ENCODE results near the gene TSPEAR. TPM values are rescaled to one million over a fixed set of nuclear protein-coding genes. Genes with fewer than 3 reads are reported as not detected.

Gene TSPEAR
- total and polyA plus RNA-seq, 2 donors (not counting 1 experiment from before 2014, with no cell fraction given) = not detected

GRCh38 chr21:44516342-44516741 lies 195.0 kb downstream of the TSPEAR start:
- Histone ChIP-seq H3K79me2 (ENCODE audit: control insufficient read depth, insufficient read depth, low read length) (no peaks in the 10 kb centered on the region), H3K27me3 (replicated peaks in 1 of 4; ENCODE audit: control extremely low read depth in 1 of 4, control insufficient read depth in 3 of 4, insufficient read depth in 4 of 4, low read length in 3 of 4) (peaks cover 0 to 3% (median 0%) of the 10 kb centered on the region in 4 experiments), H3K9ac (ENCODE audit: low read length) (no peak overlapping the region), H3K27ac (ENCODE audit: low read length in 2 of 2) (no peak overlapping the region), H3K4me1 (ENCODE audit: control insufficient read depth in 2 of 2, insufficient read depth in 2 of 2, low read length in 2 of 2) (no peaks in the 10 kb centered on the region), H4K20me1 (ENCODE audit: control insufficient read depth, insufficient read depth, low read length, poor library complexity, severe bottlenecking) (no peaks in the 10 kb centered on the region), H2AFZ (ENCODE audit: insufficient read depth, low read depth, low read length, poor library complexity, severe bottlenecking) (no peak overlapping the region), H3K4me2 (replicated peaks; ENCODE audit: low read depth, low read length, poor library complexity, severe bottlenecking) (no peak overlapping the region), H3K36me3 (replicated peaks in 1 of 2; ENCODE audit: control extremely low read depth in 1 of 2, control insufficient read depth in 1 of 2, extremely low read depth in 1 of 2, insufficient read depth in 2 of 2, low read length in 1 of 2) (no peaks in the 10 kb centered on the region), H3K9me3 (ENCODE audit: control extremely low read depth in 1 of 3, control insufficient read depth in 2 of 3, insufficient read depth in 1 of 3, low read length in 2 of 3) (peaks cover 0 to 6% (median 0%) of the 10 kb centered on the region in 3 donors), H3K4me3 (ENCODE audit: control extremely low read depth in 1 of 5, extremely low read depth in 1 of 5, insufficient read depth in 1 of 5, low read depth in 2 of 5, low read length in 4 of 5) (no peak overlapping the region)
- no peaks in the 10 kb centered on the region for H3K9me3 Mint-ChIP-seq (ENCODE audit: insufficient read depth)
- DNase-seq = no peak
- intact Hi-C loops (cut with micrococcal nuclease) = no loop called here
- peaks cover 4% of the 10 kb centered on the region for H3K27me3 Mint-ChIP-seq
- TF ChIP-seq EZH2 (IDR thresholded peaks at IDR 0.05; ENCODE audit: borderline replicate concordance, insufficient read depth, low read depth, low read length, poor library complexity, severe bottlenecking) (no peak), CTCF (IDR thresholded peaks at IDR 0.05) (no peak)
- POLR2A ChIA-PET = no interaction called here
- CTCF ChIA-PET = no interaction called here
- no peak overlapping the region for H3K4me3 Mint-ChIP-seq
- no peak overlapping the region for H3K27ac Mint-ChIP-seq
- ATAC-seq (ENCODE audit: low read depth) = no peak
- no peaks in the 10 kb centered on the region for H3K4me1 Mint-ChIP-seq
- WGBS (ENCODE audit: insufficient coverage) = 94% methylated on average over 10 of the region's 13 CpGs

- POLR2A ChIA-PET = no interaction called here
- intact Hi-C loops (cut with micrococcal nuclease) = no loop called here
- Histone ChIP-seq H3K4me3 (ENCODE audit: control extremely low read depth in 1 of 5, extremely low read depth in 1 of 5, insufficient read depth in 1 of 5, low read depth in 2 of 5, low read length in 4 of 5) (no peak overlapping the region), H3K4me2 (replicated peaks; ENCODE audit: low read depth, low read length, poor library complexity, severe bottlenecking) (no peak overlapping the region), H3K9ac (ENCODE audit: low read length) (no peak overlapping the region), H4K20me1 (ENCODE audit: control insufficient read depth, insufficient read depth, low read length, poor library complexity, severe bottlenecking) (no peaks in the 10 kb centered on the region), H3K4me1 (ENCODE audit: control insufficient read depth in 2 of 2, insufficient read depth in 2 of 2, low read length in 2 of 2) (peaks cover 4 to 5% of the 10 kb centered on the region in 2 donors), H3K79me2 (ENCODE audit: control insufficient read depth, insufficient read depth, low read length) (no peaks in the 10 kb centered on the region), H3K9me3 (ENCODE audit: control extremely low read depth in 1 of 3, control insufficient read depth in 2 of 3, insufficient read depth in 1 of 3, low read length in 2 of 3) (peaks cover 0 to 6% (median 0%) of the 10 kb centered on the region in 3 donors), H3K27me3 (replicated peaks in 1 of 4; ENCODE audit: control extremely low read depth in 1 of 4, control insufficient read depth in 3 of 4, insufficient read depth in 4 of 4, low read length in 3 of 4) (peaks cover 0 to 6% (median 0%) of the 10 kb centered on the region in 4 experiments), H3K27ac (ENCODE audit: low read length in 2 of 2) (no peak overlapping the region), H2AFZ (ENCODE audit: insufficient read depth, low read depth, low read length, poor library complexity, severe bottlenecking) (no peak overlapping the region), H3K36me3 (replicated peaks in 1 of 2; ENCODE audit: control extremely low read depth in 1 of 2, control insufficient read depth in 1 of 2, extremely low read depth in 1 of 2, insufficient read depth in 2 of 2, low read length in 1 of 2) (no peaks in the 10 kb centered on the region)
- TF ChIP-seq CTCF (IDR thresholded peaks at IDR 0.05) (no peak), EZH2 (IDR thresholded peaks at IDR 0.05; ENCODE audit: borderline replicate concordance, insufficient read depth, low read depth, low read length, poor library complexity, severe bottlenecking) (no peak)
- ATAC-seq (ENCODE audit: low read depth) (no peak), DNase-seq (no peak)
- Mint-ChIP-seq H3K9me3 (ENCODE audit: insufficient read depth) (no peaks in the 10 kb centered on the region), H3K27me3 (peaks cover 2% of the 10 kb centered on the region), H3K4me1 (peaks cover 3% of the 10 kb centered on the region), H3K27ac (no peak overlapping the region), H3K4me3 (no peak overlapping the region)
- CTCF ChIA-PET = interaction anchor here (1.1 kb wide), 1 partner anchor 278 kb away, joined by 6 read pairs; no protein-coding TSS in a partner anchor
- WGBS (ENCODE audit: insufficient coverage) = 85% methylated on average over 31 of the region's 32 CpGs
Measured at GRCh38 chr21:44515359-44516165, 195.8 kb downstream of the TSPEAR start.

Data from B cell (primary cell).